ENCODE measurements around the gene CTSO.
A peak's percentile ranks its signal among the peaks of the same experiment; 100 is the strongest.
"Not testable (repeated sequence)": the region's sequence is repeated elsewhere in the genome, so short reads cannot be mapped to it uniquely, and the experiment has no call there.

CTSO gene

DNA sequence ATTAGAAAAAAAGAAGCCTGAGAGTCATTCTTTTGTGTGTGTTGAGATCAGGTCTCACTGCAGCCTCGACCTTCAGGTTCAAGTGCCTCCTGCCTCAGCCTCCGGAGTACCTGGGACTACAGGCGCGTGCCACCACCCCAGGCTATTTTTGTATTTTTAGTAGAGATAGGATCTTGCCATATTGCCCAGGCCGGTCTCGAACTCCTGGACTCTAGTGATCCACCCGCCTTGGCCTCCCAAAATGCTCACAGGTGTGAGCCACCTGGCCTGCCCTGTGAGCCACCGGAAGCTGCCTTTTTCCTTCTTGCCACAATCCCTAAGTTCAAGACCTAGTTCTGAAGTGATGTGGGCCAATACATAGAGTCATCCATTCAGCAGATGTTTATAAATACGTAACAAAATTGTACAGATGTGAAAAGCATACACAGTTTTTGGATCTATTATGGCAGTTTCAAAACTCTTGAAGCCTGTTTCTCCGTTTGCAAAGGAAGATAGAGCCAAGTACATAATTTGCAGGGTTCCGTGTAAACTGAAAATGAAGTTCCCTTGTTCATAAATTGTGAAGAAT, 536 bp upstream of the CTSO start:
- DNase-seq: no peak

- peak; percentile 45 for DNase-seq
Measured at GRCh38 chr4:155952501-155952901, 1.2 kb downstream of the CTSO start.

DNA sequence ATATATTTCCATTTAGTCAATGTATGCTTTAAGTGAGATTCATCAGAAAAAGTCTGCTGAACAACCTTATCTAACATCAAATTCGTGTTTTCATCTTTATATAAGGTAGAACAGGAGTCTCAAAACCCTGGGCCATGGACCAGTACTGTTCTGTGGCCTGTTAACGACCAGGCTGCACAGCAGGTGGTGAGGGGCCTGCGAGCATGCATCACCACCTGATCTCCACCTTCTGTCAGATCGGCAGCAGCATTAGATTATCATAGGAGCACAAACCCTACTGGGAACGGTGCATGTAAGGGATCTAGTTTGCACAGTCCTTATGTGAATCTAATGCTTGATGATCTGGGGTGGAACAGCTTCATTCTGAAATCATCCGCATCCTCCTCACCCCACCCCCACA, 3.2 kb downstream of the CTSO start:
- no peak for DNase-seq

DNA sequence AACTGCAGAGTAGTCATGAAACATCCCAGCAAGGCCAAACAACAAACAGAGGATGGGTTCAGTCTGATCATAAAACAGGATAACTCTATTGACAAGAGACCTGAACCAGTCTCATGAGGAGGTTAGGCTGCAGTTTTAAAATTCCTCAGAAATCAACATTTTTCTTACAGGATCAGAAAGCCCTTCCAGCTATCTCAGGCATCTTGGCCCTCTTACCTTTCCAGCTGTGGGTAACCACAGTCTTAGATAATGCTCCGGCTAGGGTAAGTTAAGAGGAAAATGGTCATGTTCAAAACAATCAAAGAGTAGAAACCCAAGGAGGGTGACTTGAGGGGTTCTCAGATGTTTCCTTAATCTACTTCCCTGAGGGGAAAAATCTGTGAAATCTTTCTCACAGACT, 5.1 kb downstream of the CTSO start:
- DNase-seq: no peak

DNA sequence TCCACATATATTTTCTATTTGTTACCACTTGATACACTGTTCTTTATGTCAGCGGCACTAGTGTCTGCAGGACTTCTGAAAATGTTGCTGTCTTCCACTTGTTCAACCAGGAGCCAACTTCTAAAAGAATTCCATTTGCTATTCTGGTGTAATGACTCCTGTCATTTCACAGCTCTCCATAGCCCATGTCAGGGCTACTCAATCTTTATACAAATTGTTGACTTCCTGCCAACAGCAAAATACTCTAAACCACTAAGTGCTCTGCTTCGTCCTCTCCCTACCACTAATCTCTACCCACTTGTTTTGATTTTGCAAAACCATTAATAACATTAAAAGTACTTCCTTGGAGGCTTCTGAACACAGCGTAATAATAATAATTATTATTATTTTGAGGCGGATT, 7.2 kb downstream of the CTSO start:
- no peak for DNase-seq

DNA sequence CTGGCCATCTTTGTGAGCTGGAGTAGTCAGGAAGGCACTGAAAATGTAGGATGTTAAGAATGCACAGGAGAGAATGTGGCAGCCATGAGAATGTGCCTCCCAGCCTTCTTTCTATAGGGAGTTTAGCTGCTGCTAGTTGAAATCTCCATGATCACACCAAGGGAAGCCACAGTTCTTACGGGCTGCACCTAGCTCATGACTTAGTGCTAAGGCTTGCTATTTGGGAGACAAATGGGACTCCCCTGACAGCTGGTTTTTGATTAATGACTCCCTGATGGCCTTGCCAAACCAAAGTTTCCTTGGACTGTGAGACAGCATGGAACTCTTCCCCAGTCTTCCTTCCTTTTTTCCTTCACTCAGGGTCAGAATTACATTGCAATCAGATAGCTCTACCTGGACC, 9.2 kb downstream of the CTSO start:
- no peak for DNase-seq

GRCh38 chr4:155943605-155944291, 9.9 kb downstream of the CTSO start:
- DNase-seq: no peak

DNA sequence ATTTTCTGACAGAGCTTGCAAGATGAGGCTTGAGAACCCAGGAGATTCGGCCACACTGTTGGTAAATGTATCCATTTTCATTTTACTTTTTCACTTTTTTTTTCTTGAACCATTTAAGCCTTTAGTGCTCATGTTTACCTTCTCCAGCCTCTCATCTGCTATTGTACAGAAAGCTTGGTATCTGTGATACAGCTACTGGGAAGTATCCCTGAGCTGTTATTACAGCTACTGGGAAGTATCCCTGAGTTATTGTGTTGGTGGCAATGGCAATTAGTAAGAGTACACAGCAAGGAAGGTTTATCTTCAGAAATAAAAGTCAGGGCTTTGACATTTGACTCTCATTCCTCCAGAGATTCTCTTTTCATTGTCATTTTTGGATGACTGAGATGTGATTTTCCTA, 11.8 kb downstream of the CTSO start:
- DNase-seq: no peak

DNA sequence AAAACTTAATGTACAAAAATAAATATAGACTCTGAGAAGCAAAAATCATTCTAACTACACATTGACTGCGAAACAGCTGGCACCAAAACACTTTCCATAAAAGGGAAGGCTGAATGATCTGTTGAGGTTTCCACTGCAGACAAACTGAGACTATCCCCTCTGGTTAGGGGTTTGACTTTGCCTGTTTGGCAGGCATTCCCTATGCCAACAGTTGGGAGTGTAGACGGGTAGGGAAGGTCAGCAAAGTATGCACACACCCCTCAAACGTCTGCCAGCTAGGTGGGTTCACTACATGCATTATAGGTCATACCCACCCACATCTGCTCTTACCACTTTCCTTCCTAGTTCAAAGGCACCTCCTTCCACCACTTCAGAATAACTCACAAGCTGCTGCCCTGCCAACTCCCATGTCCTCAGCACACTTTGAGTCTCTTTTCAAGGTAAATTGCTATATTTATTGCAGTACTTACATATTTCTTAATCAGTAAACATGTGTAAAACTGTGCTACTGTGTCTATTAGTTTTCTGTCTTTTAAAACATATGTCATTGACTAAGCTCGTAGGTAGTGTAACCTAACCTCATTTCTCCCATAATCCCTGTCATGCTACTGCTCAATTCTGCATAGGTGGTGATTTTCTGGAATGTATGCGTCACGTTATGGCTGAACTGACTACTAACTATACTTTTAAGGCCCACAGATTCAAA, 12.4 kb downstream of the CTSO start:
- no peak for DNase-seq

- DNase-seq: no peak
Measured at GRCh38 chr4:155935389-155935986, 18.2 kb downstream of the CTSO start.

GRCh38 chr4:155934634-155935033, 19.0 kb downstream of the CTSO start:
- DNase-seq: not testable (repeated sequence)

- no peak for DNase-seq
Measured at GRCh38 chr4:155931634-155932033, 22.0 kb downstream of the CTSO start.

DNA sequence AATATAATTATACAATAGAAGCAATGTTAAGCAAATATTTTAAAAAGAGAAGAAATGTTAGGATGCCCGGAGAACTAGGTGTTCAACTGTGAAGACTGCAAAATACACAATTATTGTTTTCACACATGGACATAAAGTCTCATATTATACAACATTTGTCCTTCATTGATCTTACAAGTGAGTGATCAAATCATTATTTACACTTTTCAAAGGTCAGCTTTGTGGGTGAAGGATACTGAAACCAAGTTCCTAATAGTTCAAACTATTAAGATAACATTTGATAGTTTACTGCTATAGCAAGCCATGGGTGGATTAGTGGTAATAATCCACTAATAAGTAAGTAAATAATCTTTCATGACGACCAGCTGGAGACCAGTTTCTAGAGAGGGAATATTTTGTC, 23.3 kb downstream of the CTSO start:
- DNase-seq: no peak

DNA sequence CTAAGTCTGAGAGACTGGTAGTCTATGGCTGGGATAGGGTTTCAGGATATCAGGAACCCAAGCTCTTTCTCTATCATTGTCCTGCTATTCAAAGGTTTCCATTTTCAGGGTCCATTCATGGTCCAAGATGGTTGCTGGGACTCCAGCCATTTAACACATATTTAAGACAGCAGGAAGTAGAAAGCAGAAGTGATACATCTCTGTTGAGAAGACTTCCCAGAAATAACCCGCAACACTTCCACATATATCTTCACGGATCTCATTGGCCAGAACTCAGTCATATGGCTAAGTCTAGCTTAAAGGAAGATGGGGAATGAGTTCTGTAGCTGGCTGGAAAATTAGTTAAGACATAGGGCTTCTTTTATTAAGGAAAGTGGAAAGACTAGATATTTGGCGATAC, 23.8 kb downstream of the CTSO start:
- DNase-seq: no peak

DNA sequence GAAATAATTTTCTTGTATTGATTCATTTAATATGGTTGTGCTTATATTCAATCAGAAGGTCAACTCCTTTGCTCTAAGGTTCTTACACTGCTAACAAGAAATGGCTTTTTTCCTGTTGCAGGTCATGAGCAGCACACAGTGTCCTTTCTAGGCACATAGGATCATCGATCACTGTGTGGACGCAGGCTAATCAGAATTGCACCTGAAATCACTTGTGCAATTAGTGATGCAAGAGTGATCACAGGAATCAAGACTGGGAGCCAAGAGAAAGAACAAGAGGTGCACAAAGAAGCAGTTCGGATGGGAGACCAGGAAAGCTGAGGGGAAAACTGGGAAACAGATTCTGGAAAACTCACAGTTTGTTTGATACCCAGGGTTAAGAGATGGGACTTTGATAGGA, 29.0 kb downstream of the CTSO start:
- no peak for DNase-seq

GRCh38 chr4:155921597-155921996, 32.1 kb downstream of the CTSO start:
- DNase-seq: no peak

DNA sequence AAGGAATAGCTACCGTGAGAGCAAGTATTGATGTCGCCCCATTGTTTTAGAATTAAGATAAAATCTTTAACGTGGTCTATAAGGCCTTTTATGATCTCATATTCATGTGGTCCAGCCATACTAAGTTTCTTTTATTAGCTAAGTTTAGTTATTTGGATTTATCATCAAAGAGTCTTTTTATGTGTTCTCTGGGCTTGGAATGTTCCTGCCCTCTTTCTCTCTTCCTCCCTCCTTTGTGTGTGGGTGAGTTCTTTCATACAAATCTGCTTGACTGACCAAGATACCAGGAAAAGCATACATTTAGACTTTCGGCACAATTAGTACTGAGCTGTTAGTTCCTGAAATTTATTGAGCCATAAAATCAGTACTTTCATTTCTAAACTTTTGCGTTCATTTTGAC, 38.9 kb downstream of the CTSO start:
- no peak for DNase-seq

DNA sequence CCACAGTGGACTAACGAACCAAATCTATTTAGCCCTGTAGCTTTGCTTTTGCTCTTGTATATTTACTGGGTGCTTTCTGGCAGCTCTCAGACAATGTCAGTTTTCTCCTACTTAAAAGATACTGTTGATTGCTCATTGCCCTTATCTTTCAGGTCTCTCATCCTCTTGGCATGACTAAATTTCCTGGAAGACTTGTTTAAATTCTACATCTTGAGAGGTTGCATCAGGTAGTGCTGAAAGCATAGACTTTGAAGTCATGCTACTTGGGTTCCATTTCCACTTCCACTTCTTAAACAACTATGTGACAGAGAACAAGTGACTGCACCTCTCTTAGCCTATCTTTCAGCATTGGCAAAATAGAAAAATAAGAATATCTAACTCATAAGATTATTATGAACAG, 41.8 kb downstream of the CTSO start:
- DNase-seq: no peak

GRCh38 chr4:155909615-155910226, 43.9 kb downstream of the CTSO start:
- DNase-seq: no peak

GRCh38 chr4:155908187-155909139, 45.2 kb downstream of the CTSO start:
- no peak for DNase-seq

DNA sequence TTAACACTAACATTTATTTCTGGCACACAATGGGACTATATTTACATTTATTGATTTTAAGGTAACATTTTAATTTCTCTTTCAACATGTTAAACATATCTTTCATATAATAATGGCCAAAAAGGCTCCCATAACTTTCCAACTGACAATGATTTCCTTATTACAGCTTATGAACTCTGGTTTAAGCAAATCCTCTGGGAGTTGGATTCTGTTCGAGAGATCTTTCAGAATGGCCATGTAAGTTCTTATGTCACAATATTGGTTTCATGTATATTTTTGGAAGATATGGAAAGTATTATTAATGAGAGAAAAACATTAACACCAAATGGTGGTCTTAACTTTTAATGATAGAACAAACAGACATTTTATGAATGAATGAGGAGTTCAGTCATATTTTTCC, 46.1 kb downstream of the CTSO start:
- no peak for DNase-seq

- peak; percentile 86 for DNase-seq
Measured at GRCh38 chr4:155906554-155907247, 47.0 kb downstream of the CTSO start.
